OCI-LY1 (cell line): ENCODE measurements around the gene NFIB.

ENCODE experiments used
- H2AFZ ChIP-seq: fragments of 200-600 bp; sonication (generic), shearing (Covaris generic); 2 replicates; pipeline ENCODE4 v1.6.0; 2014; ENCODE audit warnings: antibody characterized with exemption, mild to moderate bottlenecking, low read length
- H3F3A ChIP-seq: fragments of 200-600 bp; sonication (generic), shearing (Covaris generic); 2 replicates; pipeline ENCODE4 v1.6.0; 2014; ENCODE audit warnings: mild to moderate bottlenecking, antibody characterized with exemption, low read length, moderate library complexity; ENCODE audit not compliant: insufficient read depth
- H3K27ac ChIP-seq: fragments of 200-600 bp; sonication (generic); 2 replicates; pipeline ENCODE4 v1.5.1; 2014; ENCODE audit warnings: low read length, mixed run types, mild to moderate bottlenecking, low read depth; ENCODE audit not compliant: poor library complexity, severe bottlenecking
- H3K27me3 ChIP-seq: fragments of 200-600 bp; sonication (generic); 2 replicates; pipeline ENCODE4 v1.6.0; 2014; ENCODE audit warnings: antibody characterized with exemption, mild to moderate bottlenecking, low read length, moderate library complexity; ENCODE audit not compliant: insufficient read depth
- H3K36me3 ChIP-seq: fragments of 200-600 bp; sonication (generic); 2 replicates; pipeline ENCODE4 v1.6.1; 2014; ENCODE audit warnings: mild to moderate bottlenecking, antibody characterized with exemption, low read length, moderate library complexity, mixed read lengths; ENCODE audit not compliant: insufficient read depth
- H3K4me1 ChIP-seq: fragments of 200-600 bp; sonication (generic); 2 replicates; pipeline ENCODE4 v1.5.1; 2014; ENCODE audit warnings: mild to moderate bottlenecking, low read length, moderate library complexity; ENCODE audit not compliant: insufficient read depth, severe bottlenecking
- H3K4me2 ChIP-seq: fragments of 200-600 bp; sonication (generic), shearing (Covaris generic); 2 replicates; pipeline ENCODE4 v1.6.1; 2014; ENCODE audit warnings: low read length
- H3K4me3 ChIP-seq: fragments of 200-600 bp; sonication (generic); 2 replicates; pipeline ENCODE4 v1.5.1; 2014; ENCODE audit warnings: low read length, low read depth, mild to moderate bottlenecking, mixed read lengths; ENCODE audit not compliant: poor library complexity, severe bottlenecking
- H3K79me2 ChIP-seq: fragments of 200-600 bp; shearing (Covaris generic); 2 replicates; pipeline ENCODE4 v1.6.1; 2016; ENCODE audit warnings: mixed run types, low read length, mixed read lengths; ENCODE audit not compliant: insufficient read depth
- H3K9ac ChIP-seq: fragments of 200-600 bp; sonication (generic), shearing (Covaris generic); 2 replicates; pipeline ENCODE4 v1.6.1; 2014; ENCODE audit warnings: mild to moderate bottlenecking, low read length, mixed read lengths
- H3K9me2 ChIP-seq: fragments of 200-600 bp; sonication (generic), shearing (Covaris generic); 2 replicates; pipeline ENCODE4 v1.6.1; 2014; ENCODE audit warnings: low read depth, mild to moderate bottlenecking, low read length, mixed read lengths
- H3K9me3 ChIP-seq: fragments of 200-600 bp; shearing (Covaris generic); 2 replicates; pipeline ENCODE4 v1.6.1; 2014; ENCODE audit warnings: low read length, mixed read lengths
- H4K20me1 ChIP-seq: fragments of 200-600 bp; sonication (generic), shearing (Covaris generic); 2 replicates; pipeline ENCODE4 v1.6.0; 2016; ENCODE audit warnings: mild to moderate bottlenecking, low read length; ENCODE audit not compliant: insufficient read depth
- EZH2 ChIP-seq: fragments of 200-600 bp; sonication (generic), shearing (Covaris generic); IDR thresholded peaks from 2 replicates; pipeline ENCODE4 v1.8.0; 2017; ENCODE audit warnings: borderline replicate concordance, mixed run types, mild to moderate bottlenecking, antibody characterized with exemption, low read length, moderate library complexity, mixed read lengths
- TF ChIP-seq, protein P1 (sequence below): fragments of 200-600 bp; sonication (generic), shearing (Covaris generic); IDR thresholded peaks from 2 replicates; pipeline ENCODE4 v1.5.1; 2017; ENCODE audit warnings: mild to moderate bottlenecking, antibody characterized with exemption, low read length, moderate library complexity, mixed read lengths

NFIB gene

DNA sequence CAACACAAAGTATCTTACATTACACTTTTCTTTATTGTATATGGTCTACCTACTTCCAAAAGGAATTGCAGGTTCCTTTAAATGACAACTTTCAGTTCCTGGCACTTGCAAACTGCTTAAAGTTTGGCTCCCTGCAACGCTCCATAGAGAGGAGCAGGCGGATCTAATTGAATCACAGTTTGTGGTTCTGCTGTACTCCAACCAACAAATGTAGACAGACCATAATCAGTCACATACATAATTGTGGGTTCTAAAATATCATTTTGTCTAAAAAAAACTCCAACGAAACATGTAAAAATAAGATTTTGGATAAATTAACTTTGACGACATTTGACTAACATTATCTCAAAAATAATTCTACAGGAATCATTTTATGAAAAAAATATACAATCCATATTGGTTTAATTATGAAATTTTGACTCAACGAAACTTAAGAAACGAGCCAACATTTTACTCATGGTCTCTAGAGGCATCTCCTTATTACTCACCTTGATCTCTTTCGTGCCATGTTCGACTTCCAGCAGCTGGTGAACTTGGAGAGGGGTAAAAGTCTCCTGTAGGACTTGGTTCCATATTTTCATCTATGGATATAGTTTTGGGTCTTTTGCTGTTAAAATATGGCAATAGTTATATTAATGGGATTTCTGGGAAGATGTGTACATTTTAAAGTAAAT is 167.6 kb downstream of the NFIB start:
- no peaks in the 10 kb centered on the region for H3K4me1 ChIP-seq
- no peaks in the 10 kb centered on the region for H3K36me3 ChIP-seq
- no peaks in the 10 kb centered on the region for H3K9me2 ChIP-seq
- H3K4me2 ChIP-seq = no peak overlapping the region
- no peaks in the 10 kb centered on the region for H4K20me1 ChIP-seq
- no peak for TF ChIP-seq EZH2
- TF ChIP-seq, protein P1, sequence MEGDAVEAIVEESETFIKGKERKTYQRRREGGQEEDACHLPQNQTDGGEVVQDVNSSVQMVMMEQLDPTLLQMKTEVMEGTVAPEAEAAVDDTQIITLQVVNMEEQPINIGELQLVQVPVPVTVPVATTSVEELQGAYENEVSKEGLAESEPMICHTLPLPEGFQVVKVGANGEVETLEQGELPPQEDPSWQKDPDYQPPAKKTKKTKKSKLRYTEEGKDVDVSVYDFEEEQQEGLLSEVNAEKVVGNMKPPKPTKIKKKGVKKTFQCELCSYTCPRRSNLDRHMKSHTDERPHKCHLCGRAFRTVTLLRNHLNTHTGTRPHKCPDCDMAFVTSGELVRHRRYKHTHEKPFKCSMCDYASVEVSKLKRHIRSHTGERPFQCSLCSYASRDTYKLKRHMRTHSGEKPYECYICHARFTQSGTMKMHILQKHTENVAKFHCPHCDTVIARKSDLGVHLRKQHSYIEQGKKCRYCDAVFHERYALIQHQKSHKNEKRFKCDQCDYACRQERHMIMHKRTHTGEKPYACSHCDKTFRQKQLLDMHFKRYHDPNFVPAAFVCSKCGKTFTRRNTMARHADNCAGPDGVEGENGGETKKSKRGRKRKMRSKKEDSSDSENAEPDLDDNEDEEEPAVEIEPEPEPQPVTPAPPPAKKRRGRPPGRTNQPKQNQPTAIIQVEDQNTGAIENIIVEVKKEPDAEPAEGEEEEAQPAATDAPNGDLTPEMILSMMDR = no peak
- H3K27ac ChIP-seq = no peak overlapping the region
- H3K9ac ChIP-seq = no peak overlapping the region
- no peaks in the 10 kb centered on the region for H3K79me2 ChIP-seq
- H3K4me3 ChIP-seq = no peak overlapping the region
- H2AFZ ChIP-seq = no peak overlapping the region
- no peaks in the 10 kb centered on the region for H3K27me3 ChIP-seq
- H3K9me3 ChIP-seq = no peaks in the 10 kb centered on the region
- H3F3A ChIP-seq = no peaks in the 10 kb centered on the region

DNA sequence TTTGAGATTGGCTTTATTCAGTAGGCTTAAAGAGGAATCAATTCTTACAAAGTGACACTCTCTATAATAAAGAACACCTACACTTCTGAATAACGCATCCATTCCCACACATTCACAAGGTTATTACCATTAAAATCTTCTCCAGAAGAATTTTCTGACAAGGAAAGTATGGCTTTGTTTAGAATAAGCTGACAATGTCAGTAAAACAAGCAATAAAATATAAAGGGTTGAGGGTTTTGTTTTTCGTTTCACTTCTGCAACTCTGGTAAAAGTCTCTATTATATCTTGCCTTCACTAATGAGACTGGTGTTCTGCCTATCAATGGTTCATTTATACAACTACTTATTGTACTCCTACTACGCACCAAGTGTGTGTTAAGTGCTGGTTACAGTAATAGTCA is 169.7 kb downstream of the NFIB start:
- H3K4me2 ChIP-seq = no peak overlapping the region
- H3K36me3 ChIP-seq = no peaks in the 10 kb centered on the region
- H2AFZ ChIP-seq = no peak overlapping the region
- H3K27me3 ChIP-seq = no peaks in the 10 kb centered on the region
- no peaks in the 10 kb centered on the region for H3K79me2 ChIP-seq
- H3K9me2 ChIP-seq = no peaks in the 10 kb centered on the region
- H3K9me3 ChIP-seq = no peaks in the 10 kb centered on the region
- no peaks in the 10 kb centered on the region for H3K4me1 ChIP-seq
- no peak overlapping the region for H3K27ac ChIP-seq
- no peak overlapping the region for H3K9ac ChIP-seq
- TF ChIP-seq EZH2 = no peak
- TF ChIP-seq, protein P1 = no peak
- H3F3A ChIP-seq = no peaks in the 10 kb centered on the region
- no peak overlapping the region for H3K4me3 ChIP-seq
- H4K20me1 ChIP-seq = no peaks in the 10 kb centered on the region

DNA sequence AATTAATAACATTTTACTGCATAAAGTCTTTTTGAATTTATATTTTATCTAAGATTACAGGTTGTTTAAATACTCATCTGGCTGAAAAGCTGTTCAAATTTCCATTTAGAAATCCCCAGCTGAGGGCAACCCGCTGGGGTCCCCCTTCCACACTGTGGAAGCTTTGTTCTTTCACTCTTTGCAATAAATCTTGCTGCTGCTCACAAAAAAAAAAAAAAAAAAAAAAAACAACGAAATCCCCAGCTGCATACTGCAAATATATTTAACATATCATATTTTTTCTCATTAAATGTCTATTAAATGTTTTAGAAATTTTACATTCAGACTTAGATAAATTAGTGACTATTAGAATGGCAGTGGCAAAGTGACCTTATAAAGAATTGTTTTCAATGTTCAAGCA is 172.2 kb downstream of the NFIB start:
- no peak overlapping the region for H3K27ac ChIP-seq
- H3K9me2 ChIP-seq = no peaks in the 10 kb centered on the region
- H3K4me1 ChIP-seq = no peaks in the 10 kb centered on the region
- H3K27me3 ChIP-seq = no peaks in the 10 kb centered on the region
- H3K9me3 ChIP-seq = no peaks in the 10 kb centered on the region
- H3F3A ChIP-seq = no peaks in the 10 kb centered on the region
- H3K79me2 ChIP-seq = no peaks in the 10 kb centered on the region
- no peak overlapping the region for H3K4me3 ChIP-seq
- H2AFZ ChIP-seq = no peak overlapping the region
- H4K20me1 ChIP-seq = no peaks in the 10 kb centered on the region
- no peak overlapping the region for H3K9ac ChIP-seq
- no peaks in the 10 kb centered on the region for H3K36me3 ChIP-seq
- TF ChIP-seq, protein P1 = no peak
- TF ChIP-seq EZH2 = no peak
- H3K4me2 ChIP-seq = no peak overlapping the region
